ENCODE results near the gene YWHAQ.

DNA sequence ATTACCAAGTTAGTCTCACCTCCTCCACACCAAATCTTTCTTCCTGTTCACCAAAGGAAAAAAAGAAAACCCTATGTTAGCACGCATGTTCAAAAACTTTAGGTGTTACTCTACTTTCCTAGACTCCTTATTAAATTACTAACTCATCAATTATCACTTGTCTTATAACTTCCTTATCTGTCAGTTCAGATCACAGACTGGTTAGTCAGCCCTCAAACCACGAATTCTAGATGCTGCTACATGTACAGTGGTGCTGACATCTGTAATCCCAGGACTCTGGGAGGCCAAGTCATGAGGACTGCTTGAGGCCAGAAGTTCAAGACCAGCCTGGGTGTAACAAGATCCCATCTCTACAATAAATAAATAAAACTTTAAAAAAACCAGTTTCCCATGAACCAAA, 3.5 kb downstream of the YWHAQ start:
- no peak for TF ChIP-seq CTCF (IDR thresholded peaks at IDR 0.05)
- TF ChIP-seq POLR2A (IDR thresholded peaks at IDR 0.05) = no peak
- TF ChIP-seq EP300 (IDR thresholded peaks at IDR 0.05) = no peak
